Colonic mucosa (tissue), 4 donors: Measurements from ENCODE around the gene KRT8. TPM values are rescaled to one million over a fixed set of nuclear protein-coding genes. Genes with fewer than 3 reads are reported as not detected.

ENCODE experiments used
- DNase-seq: peaks from one replicate; pipeline ENCODE4 v3.0.0-alpha.2; 2020
- H3K27ac ChIP-seq: fragments of 200-600 bp; one replicate; pipeline ENCODE4 v1.8.0; 2021
- H3K27me3 ChIP-seq: fragments of 200-600 bp; one replicate; pipeline ENCODE4 v1.8.0; 2021
- H3K36me3 ChIP-seq: fragments of 200-600 bp; one replicate; pipeline ENCODE4 v1.8.0; 2021
- H3K4me1 ChIP-seq: fragments of 200-600 bp; one replicate; pipeline ENCODE4 v1.8.0; 2021; ENCODE audit warnings: mild to moderate bottlenecking
- H3K4me3 ChIP-seq: fragments of 200-600 bp; one replicate; pipeline ENCODE4 v1.8.0; 2021
- H3K9ac ChIP-seq, 2 donors: one replicate each; pipeline ENCODE4 v1.7.0; 2013; ENCODE audit warnings: control low read depth in 2 of 2, low read depth in 2 of 2, low read length in 2 of 2
- H3K9me3 ChIP-seq: fragments of 200-600 bp; one replicate; pipeline ENCODE4 v1.8.0; 2021
- CTCF ChIP-seq: fragments of 200-600 bp; IDR thresholded peaks from one replicate; pipeline ENCODE4 v1.8.0; 2022; ENCODE audit warnings: antibody characterized with exemption, mild to moderate bottlenecking
- intact Hi-C: fragments of 100-400 bp; cut with DNase I; formaldehyde crosslinking; loops from one replicate; pipeline ENCODE4 v1.14.1; 2022
- total RNA-seq, 2 donors: library from RNA; stranded (reverse); fragmentation: NEBNext Ultra II Directional in 1 of 2; extraction: Animal tissue kit (Norgen Biotek cat#: 25700) in 1 of 2; gene quantifications; one replicate each; pipeline ENCODE4 v1.2.1, GENCODE V29; 2021
- donor health status: healthy.
- donor health status: DM: no; HTN: no; CAD: no.
- donor health status: DM: no; HTN: no; CAD: no.

KRT8 gene
- total RNA-seq, 2 donors from 2014 or later: 4,207 to 4,597 TPM

GRCh38 chr12:52871291-52872039, 33.4 kb downstream of the KRT8 start:
- Histone ChIP-seq H3K4me3 (no peak overlapping the region), H3K4me1 (peaks cover 29% of the 10 kb centered on the region), H3K27me3 (no peaks in the 10 kb centered on the region), H3K9me3 (no peaks in the 10 kb centered on the region), H3K36me3 (no peaks in the 10 kb centered on the region), H3K27ac (peak overlapping the region; percentile 96), H3K9ac (peak overlapping the region; percentile 33 to 76)
- no peak for TF ChIP-seq CTCF
- intact Hi-C loops: no loop called here
- peak; percentile 75 for DNase-seq

GRCh38 chr12:52870361-52871290, 34.2 kb downstream of the KRT8 start:
- Histone ChIP-seq H3K9me3 (no peaks in the 10 kb centered on the region), H3K4me3 (no peak overlapping the region), H3K27ac (peak overlapping the region; percentile 96), H3K36me3 (no peaks in the 10 kb centered on the region), H3K4me1 (peaks cover 29% of the 10 kb centered on the region), H3K27me3 (no peaks in the 10 kb centered on the region), H3K9ac (peak overlapping the region; percentile 33 to 76)
- TF ChIP-seq CTCF: peak; percentile 76
- DNase-seq: peak; percentile 94
- intact Hi-C loops: no loop called here

- no peaks in the 10 kb centered on the region for H3K9me3 ChIP-seq
- no peak overlapping the region for H3K27ac ChIP-seq
- peaks cover 18% of the 10 kb centered on the region for H3K4me1 ChIP-seq
- no peaks in the 10 kb centered on the region for H3K27me3 ChIP-seq
- intact Hi-C loops: loop anchor here (5.0 to 10.0 kb wide), 2 partner anchors 193 to 285 kb away; no protein-coding TSS in a partner anchor
- no peak for TF ChIP-seq CTCF
- no peak overlapping the region for H3K4me3 ChIP-seq
- DNase-seq: peak; percentile 75
- H3K9ac ChIP-seq: peak overlapping the region; percentile 12 to 40
- no peaks in the 10 kb centered on the region for H3K36me3 ChIP-seq
These were observed 37.2 kb downstream of the KRT8 start for GRCh38 chr12:52867642-52868041.

GRCh38 chr12:52867152-52867551, 37.7 kb downstream of the KRT8 start:
- H3K9me3 ChIP-seq: no peaks in the 10 kb centered on the region
- peaks cover 14% of the 10 kb centered on the region for H3K4me1 ChIP-seq
- no peak overlapping the region for H3K27ac ChIP-seq

More at GRCh38 chr12:52867152-52867551, 37.7 kb downstream of the KRT8 start:
- DNase-seq: no peak
- peak overlapping the region; percentile 8 to 40 for H3K9ac ChIP-seq
- intact Hi-C loops: loop anchor here (5.0 to 10.0 kb wide), 2 partner anchors 192 to 285 kb away; no protein-coding TSS in a partner anchor
- H3K27me3 ChIP-seq: no peaks in the 10 kb centered on the region
- no peak overlapping the region for H3K4me3 ChIP-seq
- no peak for TF ChIP-seq CTCF
- H3K36me3 ChIP-seq: no peaks in the 10 kb centered on the region
